GM18507 (cell line): ENCODE data around the gene FAM222A.

Experiments used
- DNase-seq: peaks from one replicate; pipeline ENCODE4 v3.0.0; 2011; ENCODE audit warnings: low read depth; ENCODE audit not compliant: insufficient read length; ENCODE audit errors: extremely low spot score
- FAIRE-seq: peaks from 2 replicates; lab custom pipeline; 2011; peaks lifted over from hg19 to GRCh38; lab: Jason Lieb, UNC

FAM222A gene

DNA sequence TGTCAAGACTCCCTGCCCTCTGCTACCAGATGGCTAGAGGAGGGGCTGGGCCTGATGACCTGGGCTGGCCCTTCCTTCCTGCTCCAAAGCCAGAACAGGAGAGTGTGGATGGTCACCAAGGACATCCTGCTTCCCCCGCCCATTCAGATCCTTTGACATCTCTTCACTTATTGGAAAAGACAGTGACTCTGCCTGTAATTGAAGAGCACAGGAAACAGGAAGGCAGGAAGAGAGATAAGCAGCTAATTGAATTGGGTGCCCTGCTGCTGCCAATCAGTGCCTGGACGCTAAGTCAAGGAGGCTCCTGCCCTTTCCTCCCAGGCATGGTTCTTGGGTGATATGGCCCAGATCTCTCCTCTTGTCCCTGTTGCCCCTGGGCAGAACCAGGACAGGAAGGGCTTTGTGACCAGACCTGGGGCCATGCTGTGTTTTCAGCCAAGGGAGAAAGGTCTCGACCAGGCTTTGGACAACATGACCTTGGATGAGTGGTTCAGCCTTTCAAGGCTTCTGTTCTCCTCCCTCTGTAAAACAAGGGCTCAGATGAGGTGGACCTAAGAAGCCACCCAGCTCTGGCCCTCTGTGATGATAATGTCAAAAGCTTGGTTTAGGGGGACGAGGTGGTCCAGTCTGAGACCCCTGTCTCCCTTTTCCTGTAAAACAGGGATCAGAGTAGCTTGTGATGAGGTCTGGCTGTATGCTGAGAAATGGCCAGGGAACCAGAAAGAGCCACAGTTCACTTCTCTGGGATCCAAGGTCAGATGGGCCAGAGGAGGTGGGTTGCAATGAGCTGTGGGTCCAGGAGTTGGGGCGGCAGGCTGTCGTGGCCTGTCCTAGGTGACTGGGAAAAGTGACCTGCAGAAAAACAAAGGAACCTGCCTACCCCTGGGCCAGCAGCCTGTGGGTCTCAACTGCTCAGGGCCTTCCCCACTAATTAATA lies 38.8 kb downstream of the FAM222A start:
- no peak for FAIRE-seq

DNA sequence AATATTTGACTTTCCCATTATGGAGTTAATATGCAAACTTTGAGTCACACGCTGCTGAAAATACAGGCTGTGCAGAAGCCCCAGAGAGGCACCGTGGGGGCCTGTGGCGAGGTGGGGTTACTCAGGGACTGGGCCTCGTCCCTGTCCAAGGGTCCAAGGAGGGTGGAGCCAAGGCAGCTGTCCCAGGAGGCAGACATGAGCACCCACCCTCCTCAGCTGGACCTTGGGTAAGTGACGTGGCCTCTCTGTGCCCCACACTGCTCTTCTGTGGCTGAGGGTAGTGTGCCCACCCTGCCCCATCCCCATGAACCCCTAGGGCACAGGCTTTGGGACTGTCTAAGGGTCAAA lies 39.4 kb downstream of the FAM222A start:
- DNase-seq: no peak
- FAIRE-seq: no peak

More for the DNA sequence above, 38.8 kb downstream of the FAM222A start:
- DNase-seq: no peak

GRCh38 chr12:109753959-109754358 lies 40.3 kb downstream of the FAM222A start:
- FAIRE-seq (no peak), DNase-seq (no peak)

DNA sequence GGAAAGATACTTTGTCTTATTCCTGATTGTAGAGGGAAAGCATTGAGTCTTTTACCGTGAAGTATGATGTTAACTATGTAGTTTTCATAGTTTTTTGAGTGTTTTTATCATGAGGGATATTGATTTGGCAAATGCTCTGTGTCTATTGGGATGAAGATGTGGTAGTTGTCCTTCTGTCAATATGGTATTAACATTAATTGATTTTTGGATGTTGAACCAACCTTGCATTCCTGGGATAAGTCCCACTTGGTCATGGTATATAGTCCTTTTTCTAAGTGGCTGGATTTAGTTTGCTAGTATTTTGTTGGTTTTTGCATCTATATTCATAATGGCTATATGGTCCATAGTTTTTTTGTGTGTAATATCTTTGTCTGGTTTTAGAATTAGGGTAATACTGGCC lies 42.8 kb downstream of the FAM222A start:
- FAIRE-seq: no peak
- DNase-seq: no peak

GRCh38 chr12:109757671-109758265 lies 44.1 kb downstream of the FAM222A start:
- no peak for DNase-seq
- no peak for FAIRE-seq

GRCh38 chr12:109758426-109759420 lies 45.1 kb downstream of the FAM222A start:
- FAIRE-seq (no peak), DNase-seq (no peak)

DNA sequence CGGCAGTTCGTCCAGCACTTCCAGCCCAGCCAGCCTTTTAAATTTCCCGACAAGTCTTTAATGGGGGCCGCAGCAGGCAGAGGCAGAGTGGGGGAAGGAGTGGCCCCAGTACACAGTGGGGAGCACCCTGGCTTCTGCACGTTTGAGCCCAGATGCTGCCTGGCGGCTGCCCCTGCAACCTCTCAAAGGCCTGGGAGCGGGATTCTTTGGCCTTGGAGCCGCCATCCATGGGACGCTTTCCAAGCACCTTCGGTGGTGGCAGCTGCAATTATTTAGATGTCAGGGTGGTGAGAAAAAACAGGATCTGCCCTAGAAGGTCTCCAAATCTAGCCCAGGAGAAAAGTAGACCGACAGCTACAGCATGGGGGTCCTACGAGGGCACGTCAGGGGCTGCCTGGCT lies 46.0 kb downstream of the FAM222A start:
- DNase-seq (no peak), FAIRE-seq (no peak)

DNA sequence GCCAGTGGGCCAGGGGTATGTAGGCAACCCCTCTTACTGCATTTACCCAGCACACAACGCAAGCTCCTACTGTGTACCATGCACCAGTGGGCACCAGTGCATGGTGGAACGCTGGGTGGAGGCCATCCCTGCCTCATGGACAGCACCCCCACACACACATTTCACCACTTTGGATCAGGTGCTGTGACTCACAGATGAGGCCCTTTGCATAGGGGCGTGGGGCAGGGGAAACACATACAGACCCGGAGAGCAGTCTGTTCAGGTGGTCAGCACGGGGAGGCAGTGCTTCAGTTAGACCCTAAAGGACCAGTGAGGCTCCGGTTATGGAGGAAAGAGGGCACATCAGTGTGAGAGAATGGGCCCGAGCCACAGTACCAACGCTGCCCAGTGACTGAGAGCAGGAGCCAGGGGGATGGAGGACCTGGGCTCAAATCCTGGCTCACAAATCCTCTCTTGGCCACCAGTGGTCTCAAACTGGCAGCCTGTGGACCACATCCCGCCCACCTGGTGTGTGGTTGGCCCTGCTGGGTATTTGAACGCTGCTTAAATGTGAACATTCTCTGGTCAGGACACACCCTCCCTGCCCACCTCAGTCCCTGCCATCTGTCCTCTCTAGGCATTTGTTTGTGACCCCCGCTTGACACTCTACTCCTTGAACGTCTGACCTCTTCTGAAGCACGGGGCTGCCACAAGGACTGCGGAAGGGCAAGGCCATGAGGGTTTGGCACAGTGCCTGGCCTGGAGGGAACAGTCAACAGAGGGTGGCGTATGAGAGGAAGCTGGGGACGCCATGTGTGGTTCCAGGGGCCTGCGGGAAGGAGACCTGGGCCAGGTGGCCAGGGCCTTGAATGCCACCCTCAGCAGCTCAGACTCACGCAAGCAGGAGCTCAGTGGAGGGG lies 46.7 kb downstream of the FAM222A start:
- FAIRE-seq: no peak
- DNase-seq: no peak

GRCh38 chr12:109760930-109761921 lies 47.6 kb downstream of the FAM222A start:
- FAIRE-seq (no peak), DNase-seq (no peak)

GRCh38 chr12:109762071-109762672 lies 48.5 kb downstream of the FAM222A start:
- FAIRE-seq: no peak
- no peak for DNase-seq

DNA sequence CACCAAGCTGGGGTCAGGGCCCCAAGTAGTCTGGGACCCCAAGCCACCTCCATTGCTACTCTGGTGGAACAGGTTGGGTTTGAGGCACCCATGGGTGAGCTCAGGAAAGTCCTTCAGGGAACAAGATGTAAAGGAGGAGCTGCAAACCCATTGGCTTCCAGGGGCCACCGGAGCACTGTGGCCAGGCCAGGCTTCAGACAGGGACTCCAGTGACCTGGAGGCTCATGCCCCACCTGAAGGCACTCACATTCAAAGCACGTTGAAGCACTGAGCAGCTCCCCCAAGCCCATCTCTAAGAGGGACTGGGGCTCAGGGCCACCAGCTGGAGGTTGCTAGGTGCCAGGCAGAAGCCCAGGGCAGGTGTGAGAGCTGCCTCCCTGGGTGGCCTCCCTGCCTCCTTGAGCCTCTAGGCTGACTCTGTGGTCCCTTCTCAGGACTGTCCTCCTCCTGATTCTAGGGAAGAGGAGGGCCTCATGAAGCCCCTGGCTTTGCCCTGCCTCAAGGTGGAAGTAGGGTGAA lies 49.1 kb downstream of the FAM222A start:
- DNase-seq (no peak), FAIRE-seq (no peak)

- FAIRE-seq: no peak
- DNase-seq: no peak
Observed at GRCh38 chr12:109763201-109763841, 49.7 kb downstream of the FAM222A start.

DNA sequence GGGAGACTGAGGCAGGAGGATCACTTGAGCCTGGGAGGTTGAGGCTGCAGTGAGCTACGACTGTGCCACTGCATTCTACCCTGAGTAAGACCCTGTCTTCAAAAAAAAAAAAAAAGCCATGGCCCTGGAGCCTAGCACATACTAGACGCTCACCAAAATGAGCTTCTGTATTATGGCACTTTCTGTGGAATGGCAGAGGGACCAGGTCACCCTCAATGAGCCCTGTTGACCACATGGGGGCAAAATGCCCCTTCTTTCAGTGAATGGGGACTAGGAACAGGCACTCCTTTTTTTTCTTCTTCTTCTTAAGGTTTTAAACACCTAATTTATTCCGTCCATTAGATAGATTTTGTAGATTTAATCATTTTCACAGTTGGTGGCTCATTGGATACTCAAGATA lies 50.5 kb downstream of the FAM222A start:
- DNase-seq: no peak
- FAIRE-seq: no peak

- no peak for FAIRE-seq
- DNase-seq: no peak
Observed at GRCh38 chr12:109764776-109765445, 51.3 kb downstream of the FAM222A start.

DNA sequence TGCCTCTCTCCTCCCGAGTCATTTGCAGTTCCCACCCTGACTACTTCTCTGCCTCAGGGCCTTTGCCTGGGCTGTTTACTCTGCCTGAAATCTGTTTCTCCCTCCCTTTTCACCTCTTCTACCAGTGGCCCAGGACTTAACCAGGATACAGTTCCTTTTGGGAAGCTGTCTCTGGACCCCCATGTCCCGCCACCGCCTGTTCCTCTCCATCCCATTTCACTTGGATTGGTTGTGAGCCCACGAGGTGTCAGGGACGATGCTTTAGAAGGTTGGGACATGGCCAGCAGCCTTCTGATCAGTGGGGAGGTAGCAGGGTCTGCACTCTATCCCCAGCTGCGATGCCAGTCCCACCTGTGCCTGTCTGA lies 51.8 kb downstream of the FAM222A start:
- FAIRE-seq (no peak), DNase-seq (no peak)

- no peak for FAIRE-seq
- no peak for DNase-seq
Observed at GRCh38 chr12:109766251-109766778, 52.7 kb downstream of the FAM222A start.
